ENCODE measurements around the gene HNF4A.

GRCh38 chr20:44428174-44429016 is 72.9 kb downstream of the HNF4A start:
- no peak for TF ChIP-seq CTCF (IDR thresholded peaks at IDR 0.05; ENCODE audit: low read depth, low read length)
- no peak for TF ChIP-seq EZH2phosphoT487 (IDR thresholded peaks at IDR 0.05; ENCODE audit: low read depth)
